Fibroblast of the aortic adventitia (primary cell): ENCODE measurements around the gene DYNC1LI2. TPM values are rescaled to one million over a fixed set of nuclear protein-coding genes. Genes with fewer than 3 reads are reported as not detected.

ENCODE experiments used
- DNase-seq: peaks from one replicate; pipeline ENCODE4 v3.0.0-alpha.2; 2010; ENCODE audit warnings: low read depth
- H3K4me3 ChIP-seq: 2 replicates; pipeline ENCODE4 v1.5.1; 2011; ENCODE audit warnings: low read depth, mild to moderate bottlenecking, control low read depth, low read length, moderate library complexity
- total RNA-seq: library from RNA; depleted of rRNA; stranded (reverse); fragments of >200 nt; gene quantifications from 2 replicates; pipeline ENCODE4 v1.2.3, GENCODE V29; 2012; ENCODE audit warnings: low replicate concordance
- TF ChIP-seq, protein P1 (sequence below): IDR thresholded peaks from 2 replicates; pipeline ENCODE4 v1.5.1; 2011; ENCODE audit warnings: mild to moderate bottlenecking, low read length, control low read depth, inconsistent platforms; ENCODE audit not compliant: insufficient read depth

The DYNC1LI2 gene
- total RNA-seq, 1 donor: 148 TPM

DNA sequence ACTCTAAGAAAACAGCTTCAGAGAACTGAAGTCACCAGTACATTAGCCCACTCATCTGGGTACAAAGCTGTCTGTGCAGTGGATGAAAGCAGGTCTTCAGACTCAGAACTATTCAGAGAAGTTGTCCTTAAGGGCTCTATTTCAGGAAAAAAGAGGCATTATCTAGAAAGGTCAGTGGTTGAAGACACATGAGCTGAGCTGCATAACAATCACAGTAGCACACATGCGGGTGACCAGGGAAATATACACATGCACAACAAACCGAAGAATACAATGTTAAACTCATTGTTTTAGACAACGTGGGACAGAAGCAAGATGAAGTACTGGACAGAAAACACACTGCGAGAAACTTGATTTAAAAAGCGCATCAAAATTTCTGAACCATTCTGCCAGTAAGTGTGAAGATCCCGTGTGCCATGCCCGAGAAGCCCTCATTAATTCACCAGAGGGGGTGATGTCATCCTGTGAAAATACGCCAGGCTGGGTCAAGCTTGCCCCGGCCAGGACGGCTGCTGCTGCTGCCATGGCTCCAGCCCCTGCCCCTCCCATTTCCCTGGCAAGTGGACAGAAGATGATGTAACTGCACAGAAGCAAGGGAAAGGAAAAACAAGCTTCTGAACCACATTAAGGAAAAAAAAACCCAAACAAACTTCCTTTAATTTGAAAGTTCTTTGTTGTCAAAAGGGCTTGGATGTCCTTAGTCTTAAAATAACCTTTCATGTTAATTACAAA lies 10.1 kb downstream of the DYNC1LI2 start:
- TF ChIP-seq, protein P1, sequence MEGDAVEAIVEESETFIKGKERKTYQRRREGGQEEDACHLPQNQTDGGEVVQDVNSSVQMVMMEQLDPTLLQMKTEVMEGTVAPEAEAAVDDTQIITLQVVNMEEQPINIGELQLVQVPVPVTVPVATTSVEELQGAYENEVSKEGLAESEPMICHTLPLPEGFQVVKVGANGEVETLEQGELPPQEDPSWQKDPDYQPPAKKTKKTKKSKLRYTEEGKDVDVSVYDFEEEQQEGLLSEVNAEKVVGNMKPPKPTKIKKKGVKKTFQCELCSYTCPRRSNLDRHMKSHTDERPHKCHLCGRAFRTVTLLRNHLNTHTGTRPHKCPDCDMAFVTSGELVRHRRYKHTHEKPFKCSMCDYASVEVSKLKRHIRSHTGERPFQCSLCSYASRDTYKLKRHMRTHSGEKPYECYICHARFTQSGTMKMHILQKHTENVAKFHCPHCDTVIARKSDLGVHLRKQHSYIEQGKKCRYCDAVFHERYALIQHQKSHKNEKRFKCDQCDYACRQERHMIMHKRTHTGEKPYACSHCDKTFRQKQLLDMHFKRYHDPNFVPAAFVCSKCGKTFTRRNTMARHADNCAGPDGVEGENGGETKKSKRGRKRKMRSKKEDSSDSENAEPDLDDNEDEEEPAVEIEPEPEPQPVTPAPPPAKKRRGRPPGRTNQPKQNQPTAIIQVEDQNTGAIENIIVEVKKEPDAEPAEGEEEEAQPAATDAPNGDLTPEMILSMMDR: no peak
- peak; percentile 94 for DNase-seq
- H3K4me3 ChIP-seq: no peak overlapping the region

DNA sequence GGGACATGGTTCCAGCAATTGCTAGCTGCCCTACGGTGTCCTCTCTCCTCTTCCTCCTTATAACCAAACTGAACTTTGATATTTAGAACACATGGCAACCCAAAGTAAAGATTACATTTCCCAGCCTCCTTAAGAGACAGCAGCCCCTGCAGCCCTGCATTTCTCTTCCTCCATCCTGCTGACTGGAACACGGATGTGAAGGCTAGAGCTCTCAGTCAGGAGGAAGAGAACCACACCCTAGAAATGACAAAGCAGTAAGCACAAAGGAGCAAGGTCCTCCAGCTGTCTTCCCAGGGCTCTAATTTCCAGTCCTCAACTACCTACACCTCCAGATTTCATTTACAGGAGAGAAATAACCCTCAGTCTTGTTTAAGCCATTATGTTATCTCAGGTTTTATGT lies 10.9 kb downstream of the DYNC1LI2 start:
- TF ChIP-seq, protein P1: no peak
- H3K4me3 ChIP-seq: no peak overlapping the region
- DNase-seq: peak; percentile 50

DNA sequence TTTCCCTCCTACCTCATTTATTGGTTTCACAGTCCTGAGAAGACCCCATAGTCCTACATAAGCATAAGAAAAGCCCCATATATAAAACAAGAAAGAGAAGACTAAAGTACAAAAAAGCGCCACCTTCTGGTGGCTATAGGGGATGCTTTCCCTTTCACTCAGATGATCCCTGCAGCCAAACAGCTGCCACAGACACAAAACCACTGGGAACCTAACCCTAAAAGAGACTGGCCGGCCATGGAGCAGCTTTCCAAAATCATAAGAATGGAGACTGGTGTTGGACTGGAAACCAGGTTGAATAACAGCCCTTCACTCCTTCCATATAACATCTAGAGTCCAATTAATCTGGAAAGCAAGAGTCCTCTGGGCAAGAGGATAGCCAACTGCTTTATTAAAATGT lies 11.4 kb downstream of the DYNC1LI2 start:
- TF ChIP-seq, protein P1: peak; percentile 70
- DNase-seq: peak; percentile 51
- no peak overlapping the region for H3K4me3 ChIP-seq

DNA sequence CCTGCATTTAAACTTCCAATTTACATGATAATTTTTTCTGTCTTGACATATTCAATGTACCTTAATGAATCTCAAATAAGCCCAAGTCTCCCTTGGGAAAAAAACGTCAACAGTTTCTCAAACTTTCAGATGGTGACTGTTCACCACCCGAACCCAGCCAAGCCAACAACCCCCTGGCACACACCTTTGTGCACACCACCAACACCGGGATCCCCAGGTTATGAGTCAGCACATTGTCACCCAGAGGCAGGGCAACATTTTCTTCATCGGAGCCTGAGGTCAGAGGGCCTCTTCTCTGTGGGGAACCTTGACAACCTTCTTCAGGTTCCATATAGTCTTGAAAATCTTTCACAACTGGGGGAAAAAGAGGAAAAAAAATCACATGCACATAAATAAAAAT lies 15.5 kb downstream of the DYNC1LI2 start:
- no peak for DNase-seq
- TF ChIP-seq, protein P1: no peak
- no peak overlapping the region for H3K4me3 ChIP-seq

DNA sequence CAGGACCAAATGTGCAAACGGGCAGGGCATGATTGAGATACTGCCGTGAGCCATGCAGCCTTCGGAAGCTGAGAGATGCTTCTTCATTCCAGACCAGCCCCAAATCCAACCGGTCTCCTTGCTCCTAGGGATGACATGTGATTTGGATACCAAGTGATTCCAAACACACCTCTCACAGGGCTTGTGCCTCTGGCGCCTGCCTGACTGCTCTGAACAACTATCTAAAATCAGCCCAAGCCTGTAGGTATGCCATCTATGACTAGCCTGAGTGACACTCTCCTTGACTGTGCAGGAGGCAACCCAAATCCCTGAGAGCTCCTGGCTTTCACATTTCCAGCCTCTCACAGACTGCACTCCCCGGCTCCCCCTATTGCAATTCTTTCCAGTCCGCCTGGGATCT lies 20.3 kb downstream of the DYNC1LI2 start:
- DNase-seq: no peak
- TF ChIP-seq, protein P1: no peak
- H3K4me3 ChIP-seq: no peak overlapping the region

DNA sequence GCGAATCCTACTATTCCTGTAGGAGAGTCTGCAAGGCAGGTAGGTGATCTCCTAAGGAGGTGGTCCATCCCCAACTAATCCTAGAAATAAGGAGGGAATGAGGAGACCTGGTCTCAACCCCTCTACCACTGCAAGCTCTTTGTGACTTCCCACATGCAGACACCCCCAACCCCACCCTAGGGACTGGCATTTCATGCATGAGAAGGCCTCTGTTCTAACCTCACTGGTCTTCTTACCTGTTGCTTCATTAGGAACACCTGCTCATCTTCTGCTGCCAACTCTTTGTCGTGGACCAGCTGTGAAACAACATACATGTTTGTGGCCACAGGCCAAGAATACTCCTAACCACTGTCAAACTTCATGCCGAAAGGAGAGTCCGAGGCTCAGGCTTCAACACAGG lies 22.6 kb downstream of the DYNC1LI2 start:
- TF ChIP-seq, protein P1: no peak
- no peak for DNase-seq
- no peak overlapping the region for H3K4me3 ChIP-seq

GRCh38 chr16:66728117-66728787 lies 23.2 kb downstream of the DYNC1LI2 start:
- DNase-seq: peak; percentile 84
- TF ChIP-seq, protein P1: peak; percentile 59
- H3K4me3 ChIP-seq: no peak overlapping the region
